Measurements from ENCODE around the gene BCL11B.

The BCL11B gene

DNA sequence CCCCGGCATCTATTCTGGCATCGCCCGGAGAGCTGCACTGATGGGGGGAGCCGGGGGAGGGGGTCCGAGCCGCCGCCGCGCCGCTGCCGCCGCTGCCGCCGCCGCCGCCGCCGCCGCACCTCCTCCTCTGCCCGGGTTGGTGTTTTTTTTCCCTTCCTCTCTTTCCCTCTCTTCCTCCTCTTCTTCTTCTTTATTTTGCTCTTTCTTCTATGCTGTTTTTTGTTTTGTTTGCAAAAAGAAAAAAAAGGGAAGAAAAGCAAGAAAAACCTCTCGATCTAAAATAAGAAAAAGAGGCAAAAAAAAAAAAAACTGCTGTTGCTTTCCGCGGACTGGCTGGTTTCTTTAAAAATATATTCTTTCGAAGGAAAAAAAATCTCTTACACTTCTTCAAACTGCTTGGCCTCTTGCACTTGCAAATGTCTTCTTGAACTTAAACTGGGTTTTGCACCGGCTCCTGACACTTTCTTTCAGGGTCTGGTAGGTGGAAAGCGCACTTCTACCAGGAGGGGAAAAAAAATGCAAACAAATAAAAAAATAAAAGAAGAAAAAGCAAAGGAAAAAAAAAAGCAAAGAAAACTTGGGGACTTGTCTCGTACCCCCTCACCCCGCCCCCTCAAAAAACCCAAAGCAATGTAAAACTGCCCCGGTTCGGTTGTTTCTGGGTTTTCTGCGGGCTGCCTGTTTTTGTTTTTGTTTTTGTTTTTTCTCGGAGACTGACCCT lies 616 bp downstream of the BCL11B start:
- TF ChIP-seq, protein P1, sequence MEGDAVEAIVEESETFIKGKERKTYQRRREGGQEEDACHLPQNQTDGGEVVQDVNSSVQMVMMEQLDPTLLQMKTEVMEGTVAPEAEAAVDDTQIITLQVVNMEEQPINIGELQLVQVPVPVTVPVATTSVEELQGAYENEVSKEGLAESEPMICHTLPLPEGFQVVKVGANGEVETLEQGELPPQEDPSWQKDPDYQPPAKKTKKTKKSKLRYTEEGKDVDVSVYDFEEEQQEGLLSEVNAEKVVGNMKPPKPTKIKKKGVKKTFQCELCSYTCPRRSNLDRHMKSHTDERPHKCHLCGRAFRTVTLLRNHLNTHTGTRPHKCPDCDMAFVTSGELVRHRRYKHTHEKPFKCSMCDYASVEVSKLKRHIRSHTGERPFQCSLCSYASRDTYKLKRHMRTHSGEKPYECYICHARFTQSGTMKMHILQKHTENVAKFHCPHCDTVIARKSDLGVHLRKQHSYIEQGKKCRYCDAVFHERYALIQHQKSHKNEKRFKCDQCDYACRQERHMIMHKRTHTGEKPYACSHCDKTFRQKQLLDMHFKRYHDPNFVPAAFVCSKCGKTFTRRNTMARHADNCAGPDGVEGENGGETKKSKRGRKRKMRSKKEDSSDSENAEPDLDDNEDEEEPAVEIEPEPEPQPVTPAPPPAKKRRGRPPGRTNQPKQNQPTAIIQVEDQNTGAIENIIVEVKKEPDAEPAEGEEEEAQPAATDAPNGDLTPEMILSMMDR (IDR thresholded peaks at IDR 0.05; ENCODE audit: control extremely low read depth, extremely low read depth, low read depth, missing control alignments) = no peak
- no peak for DNase-seq (ENCODE audit: extremely low spot score)
- CTCF ChIA-PET = no interaction called here
- POLR2A ChIA-PET = no interaction called here

DNA sequence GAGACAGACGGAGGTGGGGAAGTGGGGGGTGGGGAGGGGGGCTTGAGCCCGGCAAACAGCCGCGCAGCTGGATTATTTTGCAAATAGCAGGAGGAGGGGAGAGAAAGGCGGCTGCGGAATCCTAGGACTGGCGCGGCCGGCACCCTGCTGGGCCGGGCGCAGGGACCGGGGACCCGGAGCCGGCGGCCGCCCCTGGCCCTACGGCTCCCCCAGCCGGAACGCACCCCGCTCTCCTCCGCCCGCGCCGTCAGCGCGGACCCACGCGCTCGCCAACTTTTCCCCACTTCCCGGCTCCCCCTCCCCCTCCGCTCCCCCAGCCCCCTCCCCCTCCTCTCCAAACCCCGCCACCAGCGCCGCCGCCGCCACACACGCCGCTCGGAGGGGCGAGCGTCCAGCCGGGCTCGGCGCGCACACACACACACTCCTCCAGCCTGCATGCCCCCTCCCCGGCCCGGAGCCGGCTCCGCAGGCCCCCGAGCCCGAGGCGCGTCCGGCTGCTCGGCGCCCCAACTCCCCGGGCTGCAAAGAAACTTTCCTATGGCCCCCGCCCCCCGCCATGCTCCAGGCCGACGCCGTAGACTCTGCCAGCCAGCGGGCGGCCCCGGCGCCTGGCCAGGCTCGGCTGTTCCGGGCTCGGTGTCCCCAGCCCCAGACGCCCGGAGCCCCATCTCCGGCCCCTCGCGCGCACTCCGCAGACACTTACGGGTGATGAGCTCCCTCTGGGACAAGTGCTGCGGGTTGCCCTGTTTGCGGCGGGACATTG lies 1.4 kb downstream of the BCL11B start:
- no peak for DNase-seq (ENCODE audit: extremely low spot score)
- POLR2A ChIA-PET = no interaction called here
- CTCF ChIA-PET = no interaction called here
- TF ChIP-seq, protein P1 (IDR thresholded peaks at IDR 0.05; ENCODE audit: control extremely low read depth, extremely low read depth, low read depth, missing control alignments) = no peak

DNA sequence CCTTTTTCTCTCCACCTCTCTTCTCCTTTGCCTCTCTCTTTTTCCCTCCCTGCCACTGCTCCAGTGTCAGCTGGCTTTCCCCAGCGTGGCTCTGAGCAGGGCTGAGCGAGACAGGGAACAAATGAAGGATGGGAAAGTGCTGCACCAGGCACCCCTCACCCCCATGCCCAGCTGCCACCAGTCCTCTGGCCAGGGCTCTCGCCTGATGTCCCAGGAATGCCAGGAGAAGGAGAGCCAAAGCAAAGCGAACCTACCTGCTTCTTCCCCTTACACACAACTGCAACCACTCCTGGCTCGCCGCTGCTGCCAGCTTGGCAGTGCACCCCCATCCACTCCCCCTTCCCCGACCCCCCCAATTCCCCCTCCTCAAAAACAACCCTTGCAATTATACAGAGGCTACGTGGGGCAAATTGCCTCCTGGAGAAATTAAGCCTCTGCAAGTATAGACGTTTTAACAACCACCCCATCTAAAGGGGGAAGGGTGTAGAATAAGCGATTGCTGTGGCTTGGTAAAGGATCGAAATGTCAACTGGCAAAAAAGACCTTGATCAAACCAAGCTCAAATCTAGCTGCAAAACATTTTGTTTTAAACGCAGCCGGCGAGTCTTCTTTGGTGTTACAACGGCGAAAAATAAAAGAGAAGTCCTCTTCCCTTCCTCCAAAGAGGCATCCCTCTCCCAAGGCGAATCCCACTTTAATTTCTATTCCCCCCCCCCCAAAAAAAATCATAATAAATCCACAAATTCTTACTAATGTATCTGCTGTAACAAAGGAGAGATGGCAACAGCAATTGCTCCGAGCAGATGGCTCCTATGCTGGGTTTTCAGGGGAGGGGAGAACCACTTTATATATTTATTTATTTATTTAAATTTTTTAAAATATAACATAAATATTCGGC lies 2.9 kb downstream of the BCL11B start:
- POLR2A ChIA-PET = no interaction called here
- DNase-seq (ENCODE audit: extremely low spot score) = no peak
- TF ChIP-seq, protein P1 (IDR thresholded peaks at IDR 0.05; ENCODE audit: control extremely low read depth, extremely low read depth, low read depth, missing control alignments) = no peak
- CTCF ChIA-PET = interaction anchor here (0.8 to 5.1 kb wide), 4 partner anchors 8 to 1130 kb away, joined by 3 to 45 read pairs (median 6); no protein-coding TSS in a partner anchor

DNA sequence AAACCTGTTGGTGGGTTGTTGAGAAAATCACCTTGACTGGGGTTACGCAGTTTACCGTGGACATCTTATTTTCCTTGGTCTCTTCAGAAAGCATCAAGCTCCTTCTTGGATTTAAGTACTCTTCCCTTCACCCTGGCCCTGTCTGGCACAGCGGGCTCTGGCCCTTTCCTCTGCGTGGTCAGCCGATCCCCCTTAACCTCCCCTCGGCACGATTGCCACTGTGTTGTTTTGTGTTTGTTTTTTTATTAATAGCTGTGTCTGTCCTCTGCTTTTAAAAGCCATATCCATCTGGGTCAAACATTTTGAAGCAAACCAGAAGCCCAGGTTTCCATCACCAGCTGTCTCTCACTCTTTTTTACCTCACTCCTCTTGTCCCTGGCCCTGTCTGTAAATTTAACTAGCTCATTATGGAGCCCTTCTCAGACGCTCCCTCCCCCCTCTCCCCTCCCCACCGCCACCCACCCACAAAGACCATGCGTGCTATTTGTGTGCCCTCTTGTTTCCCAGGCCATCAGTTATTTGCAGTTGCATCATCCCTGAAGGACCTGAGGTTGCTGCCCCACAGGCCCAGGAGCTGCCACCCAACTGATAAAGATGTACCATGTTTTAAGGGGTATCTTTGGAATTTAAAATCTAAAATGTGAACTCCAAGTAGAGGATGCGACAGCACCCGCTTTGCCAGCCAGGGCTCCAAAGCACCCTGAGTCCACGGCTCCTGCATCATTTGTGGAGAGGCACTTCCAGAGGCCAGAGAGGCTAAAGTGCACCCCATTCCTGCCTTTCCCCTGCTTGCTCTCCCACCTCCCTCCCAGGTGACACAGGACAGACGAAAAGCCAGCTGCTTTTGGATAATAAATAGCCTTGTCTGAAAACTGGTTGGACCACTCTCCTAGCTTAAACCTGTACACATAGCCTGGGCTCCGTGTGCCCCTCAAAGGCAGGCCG lies 3.9 kb downstream of the BCL11B start:
- DNase-seq (ENCODE audit: extremely low spot score) = no peak
- CTCF ChIA-PET = interaction anchor here (0.8 to 5.1 kb wide), 6 partner anchors 9 to 1130 kb away, joined by 3 to 45 read pairs (median 6); no protein-coding TSS in a partner anchor
- TF ChIP-seq, protein P1 (IDR thresholded peaks at IDR 0.05; ENCODE audit: control extremely low read depth, extremely low read depth, low read depth, missing control alignments) = no peak
- POLR2A ChIA-PET = no interaction called here

DNA sequence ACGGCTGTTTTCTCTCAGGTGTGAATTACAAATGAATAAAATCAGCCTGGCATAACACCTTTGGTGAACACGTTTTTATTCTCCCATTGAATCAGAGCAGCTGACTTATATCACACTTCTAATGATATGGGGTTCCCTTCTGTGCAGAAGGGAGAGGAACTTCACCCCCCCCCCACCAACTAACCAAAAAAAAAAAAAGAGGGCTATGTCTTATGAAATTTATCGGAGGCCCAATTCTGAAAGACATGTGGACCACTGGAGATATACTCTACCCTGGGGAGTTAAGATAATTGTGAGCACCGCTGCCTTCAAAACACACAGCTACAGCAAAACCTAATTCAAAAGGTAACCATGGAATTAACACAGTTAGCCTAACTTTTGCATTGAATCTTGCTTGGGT lies 4.6 kb downstream of the BCL11B start:
- POLR2A ChIA-PET = no interaction called here
- no peak for DNase-seq (ENCODE audit: extremely low spot score)
- TF ChIP-seq, protein P1 (IDR thresholded peaks at IDR 0.05; ENCODE audit: control extremely low read depth, extremely low read depth, low read depth, missing control alignments) = no peak
- CTCF ChIA-PET = interaction anchor here (1.1 to 5.1 kb wide), 8 partner anchors 10 to 1129 kb away, joined by 3 to 45 read pairs (median 4); no protein-coding TSS in a partner anchor

Measured in GM10248 (cell line).